Ascending aorta (tissue), 2 donors: ENCODE data around the gene TST. TPM values are rescaled to one million over a fixed set of nuclear protein-coding genes. Genes with fewer than 3 reads are reported as not detected.

ENCODE experiments used
- DNase-seq, 2 donors: peaks; one replicate each; pipeline ENCODE4 v3.0.0-alpha.2; 2019; ENCODE audit warnings: low spot score in 2 of 2
- H3K27ac ChIP-seq, 2 donors: fragments of 200-600 bp; sonication (generic); one replicate each; pipeline ENCODE4 v1.5.1; 2016 to 2017; ENCODE audit warnings: mild to moderate bottlenecking in 1 of 2
- H3K27me3 ChIP-seq: fragments of 200-600 bp; sonication (generic); one replicate; pipeline ENCODE4 v1.5.1; 2017
- H3K36me3 ChIP-seq, 2 donors: fragments of 200-600 bp; sonication (generic); one replicate each; pipeline ENCODE4 v1.5.1; 2016
- H3K4me1 ChIP-seq, 2 donors: fragments of 200-600 bp; sonication (generic); one replicate each; pipeline ENCODE4 v1.5.1; 2016 to 2017; ENCODE audit warnings: mild to moderate bottlenecking in 1 of 2
- H3K4me3 ChIP-seq, 2 donors: fragments of 200-600 bp; sonication (generic); one replicate each; pipeline ENCODE4 v1.5.1; 2016 to 2017; ENCODE audit warnings: mild to moderate bottlenecking in 1 of 2
- H3K9me3 ChIP-seq, 2 donors: fragments of 200-600 bp; sonication (generic); one replicate each; pipeline ENCODE4 v1.5.1; 2016
- intact Hi-C: fragments of 100-400 bp; cut with DNase I; formaldehyde crosslinking; loops from one replicate; pipeline ENCODE4 v1.15.1; 2023
- total RNA-seq: library from RNA; depleted of rRNA; stranded (reverse); fragments of >200 nt; gene quantifications from one replicate; pipeline ENCODE4 v1.1.0, GENCODE V29; 2016
- TF ChIP-seq, protein P1 (sequence below), 3 experiments: fragments of 200-600 bp in 2 of 3; fragments of 450-650 bp in 1 of 3; sonication (generic) in 2 of 3; IDR thresholded peaks; one replicate each; pipeline ENCODE4 v1.5.1; 2016 to 2019; ENCODE audit warnings: antibody characterized with exemption in 3 of 3, mild to moderate bottlenecking in 1 of 3, moderate library complexity in 1 of 3

Gene TST
- total RNA-seq, 1 donor from 2014 or later = 22.7 TPM

GRCh38 chr22:37017356-37017755 lies 1.9 kb downstream of the TST start:
- peaks cover 11 to 34% of the 10 kb centered on the region in 2 donors for H3K4me1 ChIP-seq
- H3K27me3 ChIP-seq = no peaks in the 10 kb centered on the region
- H3K36me3 ChIP-seq = no peaks in the 10 kb centered on the region
- TF ChIP-seq, protein P1, sequence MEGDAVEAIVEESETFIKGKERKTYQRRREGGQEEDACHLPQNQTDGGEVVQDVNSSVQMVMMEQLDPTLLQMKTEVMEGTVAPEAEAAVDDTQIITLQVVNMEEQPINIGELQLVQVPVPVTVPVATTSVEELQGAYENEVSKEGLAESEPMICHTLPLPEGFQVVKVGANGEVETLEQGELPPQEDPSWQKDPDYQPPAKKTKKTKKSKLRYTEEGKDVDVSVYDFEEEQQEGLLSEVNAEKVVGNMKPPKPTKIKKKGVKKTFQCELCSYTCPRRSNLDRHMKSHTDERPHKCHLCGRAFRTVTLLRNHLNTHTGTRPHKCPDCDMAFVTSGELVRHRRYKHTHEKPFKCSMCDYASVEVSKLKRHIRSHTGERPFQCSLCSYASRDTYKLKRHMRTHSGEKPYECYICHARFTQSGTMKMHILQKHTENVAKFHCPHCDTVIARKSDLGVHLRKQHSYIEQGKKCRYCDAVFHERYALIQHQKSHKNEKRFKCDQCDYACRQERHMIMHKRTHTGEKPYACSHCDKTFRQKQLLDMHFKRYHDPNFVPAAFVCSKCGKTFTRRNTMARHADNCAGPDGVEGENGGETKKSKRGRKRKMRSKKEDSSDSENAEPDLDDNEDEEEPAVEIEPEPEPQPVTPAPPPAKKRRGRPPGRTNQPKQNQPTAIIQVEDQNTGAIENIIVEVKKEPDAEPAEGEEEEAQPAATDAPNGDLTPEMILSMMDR (IDR thresholded peaks at IDR 0.05) = no peak
- intact Hi-C loops = no loop called here
- H3K9me3 ChIP-seq = no peaks in the 10 kb centered on the region
- H3K4me3 ChIP-seq = no peak overlapping the region
- no peak overlapping the region for H3K27ac ChIP-seq
- peak in 1 of 2 donors; percentile 56 for DNase-seq

- Histone ChIP-seq H3K27ac (no peak overlapping the region), H3K36me3 (no peaks in the 10 kb centered on the region), H3K4me1 (peaks cover 11 to 29% of the 10 kb centered on the region in 2 donors), H3K9me3 (no peaks in the 10 kb centered on the region), H3K4me3 (no peak overlapping the region), H3K27me3 (no peaks in the 10 kb centered on the region)
- TF ChIP-seq, protein P1 (IDR thresholded peaks at IDR 0.05) = no peak
- intact Hi-C loops = no loop called here
- DNase-seq = peak in 1 of 2 donors; percentile 58
Measured at GRCh38 chr22:37016134-37016910, 2.9 kb downstream of the TST start.

DNA sequence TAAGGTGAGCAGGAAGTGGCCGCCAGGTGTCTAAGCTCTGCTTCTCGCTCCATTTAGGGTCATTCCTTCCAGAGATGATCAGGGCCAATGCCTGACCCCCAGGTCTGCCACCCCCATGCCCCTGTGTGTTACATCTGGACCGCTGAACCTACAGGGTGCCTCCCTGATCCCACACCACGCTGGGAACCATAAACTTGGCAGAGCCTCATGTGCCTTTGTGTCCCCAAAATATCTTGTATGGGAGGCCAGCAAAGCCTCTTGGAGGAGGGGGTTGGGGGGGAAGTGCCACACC lies 3.7 kb downstream of the TST start:
- DNase-seq = peak in 1 of 2 donors; percentile 53
- no peak overlapping the region for H3K27ac ChIP-seq
- H3K4me3 ChIP-seq = no peak overlapping the region
- TF ChIP-seq, protein P1 (IDR thresholded peaks at IDR 0.05) = no peak
- H3K36me3 ChIP-seq = no peaks in the 10 kb centered on the region
- no peaks in the 10 kb centered on the region for H3K9me3 ChIP-seq
- H3K4me1 ChIP-seq = peaks cover 7 to 21% of the 10 kb centered on the region in 2 donors
- no peaks in the 10 kb centered on the region for H3K27me3 ChIP-seq
- intact Hi-C loops = no loop called here

GRCh38 chr22:37014835-37015586 lies 4.2 kb downstream of the TST start:
- Histone ChIP-seq H3K27ac (no peak overlapping the region), H3K27me3 (no peaks in the 10 kb centered on the region), H3K9me3 (no peaks in the 10 kb centered on the region), H3K4me1 (peaks cover 4 to 20% of the 10 kb centered on the region in 2 donors), H3K4me3 (no peak overlapping the region), H3K36me3 (no peaks in the 10 kb centered on the region)
- TF ChIP-seq, protein P1 (IDR thresholded peaks at IDR 0.05) = no peak
- peak in 1 of 2 donors; percentile 44 for DNase-seq
- intact Hi-C loops = no loop called here

GRCh38 chr22:37014415-37014806 lies 4.8 kb downstream of the TST start:
- H3K27ac ChIP-seq = no peak overlapping the region
- peaks cover 4 to 20% of the 10 kb centered on the region in 2 donors for H3K4me1 ChIP-seq
- H3K36me3 ChIP-seq = no peaks in the 10 kb centered on the region
- no peak for DNase-seq
- TF ChIP-seq, protein P1 (IDR thresholded peaks at IDR 0.05) = no peak
- no peaks in the 10 kb centered on the region for H3K27me3 ChIP-seq
- intact Hi-C loops = no loop called here
- no peak overlapping the region for H3K4me3 ChIP-seq
- H3K9me3 ChIP-seq = no peaks in the 10 kb centered on the region
